22Rv1 (cell line): ENCODE data around the gene HOXA9.

Experiments used
- CTCF ChIP-seq: fragments of 450-650 bp; IDR thresholded peaks from 2 replicates; pipeline ENCODE4 v1.5.1; 2017; ENCODE audit warnings: mild to moderate bottlenecking
- ZFX ChIP-seq: fragments of 450-650 bp; IDR thresholded peaks from 2 replicates; pipeline ENCODE4 v1.6.1; 2017; ENCODE audit warnings: antibody characterized with exemption, borderline replicate concordance

- no peak for TF ChIP-seq CTCF
- TF ChIP-seq ZFX, result no peak
Measured at GRCh38 chr7:27134392-27134791, 30.9 kb downstream of the HOXA9 start.
